GM23248 (cell line): ENCODE data around the gene KCNC3.

Experiments used
- EZH2 ChIP-seq: fragments of 200-600 bp; sonication (generic); IDR thresholded peaks from 2 replicates; pipeline ENCODE4 v1.6.1; 2018; ENCODE audit warnings: antibody characterized with exemption, mild to moderate bottlenecking; ENCODE audit not compliant: insufficient read depth, poor library complexity, severe bottlenecking
- EZH2phosphoT487 ChIP-seq: fragments of 200-600 bp; sonication (generic); IDR thresholded peaks from 2 replicates; pipeline ENCODE4 v1.6.1; 2018; ENCODE audit warnings: antibody characterized with exemption, moderate library complexity, mild to moderate bottlenecking, low read depth; ENCODE audit not compliant: insufficient read depth

DNA sequence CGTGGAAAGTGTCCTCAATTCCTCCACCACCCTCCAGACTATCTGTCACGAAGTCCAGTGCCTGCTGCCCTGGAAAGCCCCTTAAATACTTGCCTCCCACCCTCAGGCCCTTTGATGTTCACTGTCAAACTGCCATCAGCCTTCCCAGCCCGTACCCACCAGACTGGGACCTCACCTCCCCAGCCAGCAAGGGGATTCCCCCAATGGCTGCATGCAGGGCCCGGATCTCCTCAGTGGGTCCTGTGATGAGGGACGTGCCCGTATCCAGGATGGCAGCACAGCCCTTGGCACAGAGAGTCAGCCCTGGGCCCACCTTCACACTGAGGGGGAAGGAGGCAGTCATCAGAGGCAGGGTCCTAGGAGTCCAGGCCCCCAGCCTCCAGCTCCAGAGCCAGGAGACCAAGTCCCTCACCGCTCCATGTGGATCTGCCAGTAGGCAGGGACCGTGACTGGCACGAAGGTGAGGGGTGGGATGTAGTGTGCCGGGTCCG is 30.2 kb upstream of the KCNC3 start:
- TF ChIP-seq EZH2 (no peak), EZH2phosphoT487 (no peak)
